IPS-18c (cell line): ENCODE data around the gene CD247.

Experiments
- H3K4me3 ChIP-seq: 2 replicates; pipeline ENCODE4 v1.7.0; 2013; ENCODE audit warnings: low read depth, mild to moderate bottlenecking, low read length, moderate library complexity; ENCODE audit not compliant: insufficient read depth
- H3K9me3 ChIP-seq: one replicate; pipeline ENCODE4 v1.6.1; 2013; ENCODE audit warnings: mild to moderate bottlenecking, low read length, moderate library complexity; ENCODE audit not compliant: control insufficient read depth, insufficient read depth

CD247 gene

DNA sequence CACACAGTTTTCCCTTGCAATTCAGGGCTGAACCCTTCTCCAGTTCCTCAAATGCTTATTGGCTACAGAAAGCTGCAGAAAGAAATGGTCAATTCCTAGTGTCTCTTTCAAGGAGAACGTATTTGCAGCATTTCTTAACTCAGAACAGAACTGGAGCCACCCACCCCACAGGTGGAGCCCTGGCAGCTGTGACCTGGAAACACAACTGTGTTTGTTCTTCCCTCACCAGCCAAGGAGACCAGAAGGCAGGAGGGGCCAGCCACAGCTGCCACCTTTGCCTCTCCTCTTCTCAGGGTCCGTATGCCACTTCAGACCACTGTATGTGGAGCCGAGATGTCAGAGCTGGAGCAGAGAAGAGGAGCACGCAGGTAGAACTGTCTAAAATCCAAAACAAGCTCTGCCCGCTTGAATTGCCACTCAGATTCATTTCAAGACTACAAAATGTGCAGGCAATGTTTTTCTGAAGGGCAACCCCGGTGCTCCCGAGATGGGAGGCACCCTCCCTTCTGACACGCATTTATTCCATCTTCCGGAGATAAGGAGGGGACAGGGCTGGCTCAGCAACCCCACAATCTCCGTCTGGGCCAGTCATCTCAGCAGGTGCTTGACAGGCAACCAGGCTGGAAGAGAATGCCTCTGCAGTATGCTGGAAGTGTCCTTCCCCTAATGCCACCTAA, 16.7 kb downstream of the CD247 start:
- Histone ChIP-seq H3K4me3 (no peak overlapping the region), H3K9me3 (no peaks in the 10 kb centered on the region)

DNA sequence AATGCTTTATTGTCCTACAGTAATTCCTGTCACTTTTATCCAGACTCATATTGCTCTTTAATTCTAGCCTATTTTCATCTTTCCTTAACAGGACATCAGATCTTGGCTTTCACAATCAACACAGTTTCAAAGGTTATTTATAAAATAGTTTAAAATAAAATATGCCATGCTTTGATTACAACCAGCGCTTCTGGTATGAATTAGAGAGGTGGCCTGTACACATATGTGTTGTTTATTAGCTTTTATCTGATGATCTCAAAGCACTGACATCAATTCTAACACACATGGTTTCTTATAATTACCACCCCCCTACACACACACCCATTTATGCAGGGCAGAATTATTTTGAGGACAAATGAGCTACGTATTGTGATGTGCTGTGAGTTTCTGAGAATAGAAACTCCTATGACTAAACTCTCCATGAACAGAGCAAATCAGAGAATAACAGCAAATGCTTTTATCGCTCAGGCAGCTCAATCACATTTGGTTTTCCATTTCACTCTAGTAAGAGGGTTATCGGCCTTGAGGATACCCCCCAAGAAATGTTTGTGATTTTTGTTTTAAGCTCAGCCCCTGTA, 18.0 kb downstream of the CD247 start:
- no peaks in the 10 kb centered on the region for H3K9me3 ChIP-seq
- H3K4me3 ChIP-seq, result no peak overlapping the region

DNA sequence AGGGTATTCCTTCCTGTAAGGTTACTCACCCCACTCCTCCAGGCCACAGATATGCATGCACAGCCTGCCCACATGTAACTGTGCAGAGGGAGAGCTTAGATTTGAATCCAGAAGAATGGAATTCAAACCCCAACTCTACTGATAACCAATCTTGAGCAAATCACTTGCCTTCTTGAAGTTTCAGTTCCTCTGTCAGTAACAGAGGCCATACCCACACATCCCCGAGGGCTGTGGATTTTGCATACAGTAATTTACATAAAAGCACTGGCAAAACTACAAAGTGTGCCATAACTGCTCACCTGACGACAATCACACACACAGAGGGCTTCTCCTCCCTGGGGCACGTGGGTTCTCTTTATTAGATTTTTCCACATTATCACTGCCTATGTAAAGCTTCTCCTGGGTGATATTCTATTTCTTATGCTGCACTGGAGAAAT, 18.6 kb downstream of the CD247 start:
- Histone ChIP-seq H3K4me3 (no peak overlapping the region), H3K9me3 (no peaks in the 10 kb centered on the region)

DNA sequence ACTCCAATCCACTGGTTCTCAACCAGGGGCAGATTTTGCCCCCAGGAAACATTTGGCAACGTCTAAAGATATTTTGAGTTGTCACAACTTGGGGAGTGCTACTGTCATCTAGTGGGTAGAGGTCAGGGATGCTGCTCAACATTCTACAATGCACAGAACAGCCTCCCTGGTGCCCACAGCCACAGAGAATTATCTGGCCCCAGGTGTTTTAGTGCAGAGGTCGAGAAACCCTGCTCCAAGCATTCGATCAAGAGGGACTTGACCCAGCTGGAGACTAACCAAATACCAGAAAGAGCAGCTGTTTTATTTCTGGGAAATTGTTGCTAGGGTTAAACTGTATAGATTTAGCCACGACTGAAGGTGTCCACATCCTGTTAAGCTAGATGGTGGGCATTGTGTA, 19.2 kb downstream of the CD247 start:
- H3K4me3 ChIP-seq, result no peak overlapping the region
- H3K9me3 ChIP-seq, result no peaks in the 10 kb centered on the region

DNA sequence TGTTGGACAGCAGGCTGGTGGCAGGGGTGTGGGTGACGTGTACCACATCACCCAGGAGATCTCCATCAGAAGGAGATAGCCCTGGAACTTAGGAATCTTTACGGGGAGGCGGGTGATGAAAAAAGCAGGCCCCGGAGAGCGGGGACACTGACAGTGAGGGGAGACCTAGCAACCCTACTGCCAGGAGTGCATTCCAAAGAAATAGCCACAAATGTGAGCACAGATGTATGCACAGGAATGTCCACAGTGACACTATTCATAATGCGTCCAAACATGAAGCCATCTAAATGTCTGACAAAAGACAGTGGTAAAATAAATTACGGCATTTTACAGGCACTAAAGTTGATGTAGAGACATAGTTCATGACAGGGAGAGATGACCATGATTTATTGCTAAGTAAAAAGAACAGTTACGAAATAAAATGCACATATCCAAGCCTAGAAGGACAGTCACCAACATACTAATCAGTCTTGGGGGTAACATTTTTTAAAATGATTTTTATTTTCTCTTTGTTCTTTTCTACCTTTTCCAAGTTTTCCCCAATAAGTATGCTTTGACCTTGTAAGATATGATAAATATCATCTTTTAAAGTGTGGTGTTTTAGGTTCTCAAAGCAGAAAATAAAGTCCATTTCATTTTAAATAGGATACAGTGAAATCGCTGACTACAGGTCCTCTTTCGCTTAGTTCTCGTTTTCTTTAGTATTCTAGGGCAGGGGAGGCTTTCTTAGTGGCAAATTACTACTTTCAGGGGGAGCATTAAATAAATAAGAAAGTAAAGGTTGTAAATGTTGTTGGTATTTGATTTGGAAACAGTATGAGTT, 21.3 kb downstream of the CD247 start:
- H3K4me3 ChIP-seq, result no peak overlapping the region

DNA sequence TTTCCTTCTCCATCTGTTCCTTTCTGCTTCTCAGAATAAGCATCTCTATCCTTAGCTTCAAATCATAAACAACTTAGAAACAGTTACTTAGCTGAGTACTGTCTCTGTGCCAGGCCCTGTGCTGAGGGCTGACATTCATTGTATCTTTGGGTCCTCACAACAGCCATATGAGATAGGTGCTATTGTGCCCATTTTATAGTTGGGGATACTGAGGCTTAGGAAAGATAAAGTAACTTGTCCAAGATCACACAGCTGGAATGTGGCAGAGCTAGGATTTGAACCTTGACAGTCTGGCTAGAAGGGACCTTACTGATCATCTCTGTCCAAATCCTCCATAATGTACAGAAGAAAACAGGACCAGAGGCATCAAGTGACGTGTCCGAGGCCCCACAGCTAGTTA, 25.0 kb downstream of the CD247 start:
- Histone ChIP-seq H3K4me3 (no peak overlapping the region), H3K9me3 (peaks cover 5% of the 10 kb centered on the region)

More for the DNA sequence above, 21.3 kb downstream of the CD247 start:
- H3K9me3 ChIP-seq, result peaks cover 5% of the 10 kb centered on the region

DNA sequence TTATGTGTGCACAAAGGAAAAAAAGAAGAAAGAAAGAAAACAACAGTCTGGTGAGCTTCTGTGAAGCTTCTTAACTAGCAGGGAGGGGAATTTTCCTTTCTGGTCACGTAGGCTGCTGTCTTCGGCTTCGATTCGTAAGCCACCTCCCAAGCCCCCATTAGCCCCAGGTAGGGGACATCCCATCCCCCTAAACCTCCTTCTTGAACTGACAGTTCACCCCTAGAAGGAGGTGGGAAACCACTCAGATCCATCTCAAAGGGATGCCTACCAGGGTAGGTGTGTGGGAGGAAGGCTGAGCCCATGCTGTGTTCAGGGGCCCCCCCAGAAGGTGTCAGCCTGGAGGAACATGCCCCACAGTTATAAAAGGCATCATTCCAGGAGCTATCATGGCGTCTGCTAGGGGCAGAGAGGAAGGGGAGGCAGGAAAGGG, 25.8 kb downstream of the CD247 start:
- Histone ChIP-seq H3K4me3 (no peak overlapping the region), H3K9me3 (peaks cover 5% of the 10 kb centered on the region)

DNA sequence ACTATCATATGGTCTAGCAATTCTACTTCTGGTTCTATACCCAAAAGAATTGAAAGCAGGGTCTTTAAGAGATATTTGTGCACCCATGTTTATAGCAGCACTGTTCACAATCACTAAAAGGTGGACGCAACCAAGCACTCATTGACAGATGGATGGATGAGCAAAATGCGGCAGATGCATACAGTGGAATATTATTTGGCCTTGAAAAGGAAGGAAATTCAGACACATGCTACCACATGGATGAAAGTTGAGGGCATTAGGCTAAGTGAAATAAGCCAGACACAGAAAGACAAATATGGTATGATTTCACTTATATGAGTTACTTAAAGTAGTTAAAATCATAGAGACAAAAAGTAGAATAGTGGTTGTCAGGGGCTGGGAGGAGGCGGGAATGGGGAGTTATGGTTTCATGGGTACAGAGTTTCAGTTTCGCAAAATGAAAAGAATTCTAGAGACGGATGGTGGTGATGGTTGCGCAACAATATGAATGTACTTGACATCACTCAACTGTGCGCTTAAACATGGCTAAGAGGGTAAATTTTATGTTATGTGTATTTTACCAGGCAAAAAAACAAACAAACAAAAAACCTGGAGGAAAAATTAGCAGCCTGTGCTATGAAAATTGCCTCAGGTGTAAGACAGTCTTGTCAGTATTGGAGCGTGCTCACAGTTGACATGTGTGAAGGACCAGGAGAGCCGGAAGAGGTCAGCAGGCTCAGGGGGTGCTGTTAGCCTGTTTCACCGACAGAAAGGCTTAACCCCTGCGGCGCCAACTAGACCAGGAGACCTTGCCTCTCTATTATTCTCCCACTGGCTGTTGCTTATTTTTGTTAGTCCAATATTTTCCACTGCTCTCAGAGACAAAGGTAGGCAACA, 26.5 kb downstream of the CD247 start:
- no peak overlapping the region for H3K4me3 ChIP-seq

DNA sequence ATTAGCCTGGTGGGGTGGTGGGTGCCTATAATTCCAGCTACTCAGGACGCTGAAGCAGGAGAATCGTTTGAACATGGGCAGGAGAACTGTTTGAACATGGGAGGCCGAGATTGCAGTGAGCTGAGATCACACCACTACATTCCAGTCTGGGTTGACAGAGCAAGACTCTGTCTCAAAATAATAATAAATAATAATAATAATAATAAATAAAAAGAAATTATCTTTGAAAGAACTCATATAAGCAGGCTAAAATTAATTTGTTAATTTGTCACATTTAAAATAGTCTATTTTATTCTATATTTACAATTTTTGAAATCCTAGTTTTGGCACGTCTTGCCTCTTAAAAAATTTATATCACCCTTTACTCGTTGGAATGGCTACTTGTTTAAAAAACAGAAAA, 27.6 kb downstream of the CD247 start:
- Histone ChIP-seq H3K9me3 (peaks cover 5% of the 10 kb centered on the region), H3K4me3 (no peak overlapping the region)

More for the DNA sequence above, 26.5 kb downstream of the CD247 start:
- H3K9me3 ChIP-seq, result peaks cover 5% of the 10 kb centered on the region

DNA sequence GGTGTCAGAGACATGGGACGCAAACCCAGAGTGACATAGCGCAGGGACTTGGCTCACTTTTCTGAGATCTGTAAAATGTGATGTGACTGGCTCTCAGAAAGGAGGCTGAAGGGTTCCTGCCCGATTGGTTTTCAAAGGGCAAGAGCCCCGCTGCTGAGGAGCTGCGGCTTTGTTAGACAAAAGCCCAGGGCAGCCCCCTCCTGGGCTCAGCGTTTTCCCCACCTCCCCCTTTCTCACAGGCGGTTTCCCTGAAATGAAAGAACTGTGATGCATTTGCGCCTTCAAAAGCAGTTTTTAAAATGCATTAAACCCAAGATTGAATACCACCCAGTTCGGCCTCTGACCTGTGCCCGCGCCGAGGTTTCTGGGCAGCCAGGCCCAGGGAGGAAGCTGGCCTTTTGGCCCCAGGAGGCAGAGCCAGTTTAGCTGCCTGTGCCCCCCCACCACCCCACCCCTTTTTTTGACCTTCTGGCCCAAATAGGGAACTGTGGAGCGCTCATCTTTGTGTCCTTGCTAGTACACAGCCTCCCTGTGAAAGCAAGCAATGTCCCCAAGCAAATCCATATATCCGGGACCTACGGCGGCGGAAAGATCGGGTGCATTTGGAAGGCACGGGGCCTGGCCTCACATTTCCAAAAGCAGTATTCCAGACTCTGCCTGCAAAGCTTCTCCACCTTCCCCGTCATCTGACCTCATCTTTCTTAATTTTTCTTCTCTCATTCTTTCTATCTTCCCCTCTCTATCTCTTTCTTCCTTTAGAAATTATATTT, 28.6 kb downstream of the CD247 start:
- Histone ChIP-seq H3K4me3 (no peak overlapping the region), H3K9me3 (peaks cover 5% of the 10 kb centered on the region)

DNA sequence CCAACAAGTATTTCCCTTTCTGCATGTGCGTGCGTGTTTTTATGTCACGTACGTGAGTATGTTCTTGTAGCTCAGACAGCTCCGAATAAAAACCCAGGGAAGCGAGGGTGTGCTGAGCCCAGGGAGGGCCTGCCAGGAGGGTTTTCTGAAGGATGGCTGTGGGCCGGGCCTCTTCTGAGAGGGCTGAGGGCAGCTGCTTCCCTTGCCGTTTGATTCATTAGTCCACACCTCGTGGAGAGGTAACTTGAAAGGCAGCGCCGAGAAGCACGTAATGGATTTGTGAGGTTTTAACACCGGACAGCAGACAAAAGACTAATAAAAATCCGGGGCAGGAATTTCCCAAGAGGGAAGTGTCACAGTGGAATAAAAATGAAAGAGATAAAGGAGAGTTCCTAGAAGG, 29.5 kb downstream of the CD247 start:
- Histone ChIP-seq H3K4me3 (no peak overlapping the region), H3K9me3 (peaks cover 3% of the 10 kb centered on the region)

DNA sequence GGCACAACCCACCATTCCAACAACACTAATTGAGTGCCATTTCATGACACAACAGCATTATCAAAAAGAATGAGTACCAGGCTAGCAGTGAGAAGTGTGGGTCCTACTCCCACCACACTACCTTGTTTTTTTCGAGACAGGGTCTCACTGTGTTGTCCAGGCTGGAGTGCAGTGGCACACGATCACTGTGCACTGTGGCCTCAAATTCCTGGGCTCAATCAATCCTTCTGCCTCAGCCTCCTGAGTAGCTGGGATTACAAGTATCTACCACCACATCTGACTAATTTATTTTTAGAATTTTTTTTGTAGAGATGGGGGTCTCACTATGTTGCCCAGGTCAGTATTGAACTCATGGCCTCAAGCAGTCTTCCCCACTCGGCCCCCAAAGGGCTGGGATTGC, 30.7 kb downstream of the CD247 start:
- H3K4me3 ChIP-seq, result no peak overlapping the region
- H3K9me3 ChIP-seq, result no peaks in the 10 kb centered on the region

DNA sequence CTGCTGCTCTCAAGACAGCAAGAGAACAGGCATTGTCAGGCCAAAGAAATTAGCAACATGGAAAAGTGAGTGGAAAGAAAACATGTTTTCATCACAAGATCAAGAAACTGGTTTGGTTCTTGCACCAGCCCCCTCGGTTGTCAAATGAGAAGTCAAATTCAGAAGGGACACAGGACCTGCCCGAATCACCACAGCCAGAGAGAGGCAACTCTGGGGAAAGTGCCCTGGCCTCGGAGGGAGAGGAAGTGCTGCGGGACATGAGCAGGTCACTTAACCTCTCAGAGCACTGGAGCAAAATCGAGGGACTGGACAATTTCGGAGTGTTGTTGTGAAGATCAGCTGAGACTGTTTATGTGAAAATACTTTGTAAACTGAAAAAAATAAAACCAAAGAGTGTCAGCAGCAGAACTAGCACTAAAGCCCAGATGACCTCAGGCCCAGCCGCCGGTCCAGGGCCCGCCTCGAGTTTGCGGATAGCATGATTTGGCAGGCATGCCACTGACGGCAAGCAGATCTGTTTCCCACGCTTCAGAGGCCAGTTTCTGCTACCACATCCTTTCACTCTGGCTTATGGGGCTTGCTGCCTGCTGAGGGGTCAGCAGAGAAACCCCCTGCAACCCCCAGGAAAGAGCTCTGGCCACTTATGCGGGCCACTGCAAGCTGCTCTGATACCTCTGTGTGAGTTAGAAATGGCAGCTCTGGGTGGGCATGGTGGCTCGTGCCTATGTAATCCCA, 32.1 kb downstream of the CD247 start:
- Histone ChIP-seq H3K9me3 (no peaks in the 10 kb centered on the region), H3K4me3 (no peak overlapping the region)

DNA sequence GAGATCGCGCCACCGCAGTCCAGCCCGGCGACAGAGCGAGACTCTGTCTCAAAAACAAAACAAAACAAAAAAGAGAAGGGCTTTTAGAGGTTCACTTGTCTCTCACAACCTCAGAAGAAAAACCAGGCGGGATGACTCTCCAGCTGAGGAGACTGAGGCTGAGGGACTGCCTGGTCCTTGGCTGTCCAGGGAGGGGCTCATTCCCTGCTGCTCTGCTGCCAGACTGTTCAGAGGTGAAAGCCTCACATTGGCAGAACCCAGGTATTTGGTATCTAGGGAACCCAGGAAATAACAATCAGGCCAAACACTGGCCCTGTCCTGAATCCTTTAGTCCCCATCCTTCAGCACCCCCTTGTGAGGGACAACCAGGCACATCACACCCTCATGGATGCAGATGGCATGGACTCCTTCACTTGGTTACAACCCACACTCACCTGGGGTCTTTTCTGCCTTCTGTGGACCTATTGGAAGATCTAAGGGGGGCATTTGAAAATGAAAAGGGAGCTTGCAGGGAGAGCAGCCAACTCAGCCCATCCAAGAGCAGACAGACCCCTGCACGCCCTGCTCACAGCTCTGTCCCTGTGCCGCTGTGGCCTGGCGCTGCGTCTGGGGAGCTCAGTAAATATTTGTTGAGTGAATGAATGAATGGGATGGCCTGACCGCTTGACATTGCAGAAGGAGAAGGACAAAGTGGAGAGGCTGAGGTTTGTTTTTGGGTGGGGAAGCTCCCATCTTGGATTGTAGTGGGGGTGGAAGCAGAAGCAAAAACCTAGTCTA, 33.4 kb downstream of the CD247 start:
- Histone ChIP-seq H3K9me3 (no peaks in the 10 kb centered on the region), H3K4me3 (no peak overlapping the region)

DNA sequence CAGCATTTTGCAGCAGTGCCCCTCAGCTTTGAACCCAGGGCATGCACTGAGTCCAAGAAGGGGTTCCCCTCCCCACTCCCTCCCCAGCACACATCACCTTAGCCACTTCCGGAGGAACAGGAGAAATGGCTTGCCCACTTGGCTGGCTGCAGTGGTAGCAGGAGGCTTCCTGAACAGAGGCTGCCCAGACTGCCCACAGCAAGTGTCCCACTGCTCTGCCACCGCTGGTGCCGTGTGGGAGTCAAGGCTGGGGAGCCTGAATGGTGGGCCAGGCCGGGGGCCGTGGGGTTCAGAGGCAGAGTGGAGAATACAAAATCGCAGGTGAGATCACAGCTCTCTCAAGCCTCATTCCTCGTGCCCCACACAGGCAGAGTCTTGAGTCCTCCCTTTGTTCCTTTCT, 34.5 kb downstream of the CD247 start:
- Histone ChIP-seq H3K9me3 (no peaks in the 10 kb centered on the region), H3K4me3 (no peak overlapping the region)
